GM12878 (cell line): ENCODE measurements around the gene POLD4.

ENCODE experiments used
- CBFB ChIP-seq: IDR thresholded peaks from 2 replicates; pipeline ENCODE4 v1.6.1; 2016; ENCODE audit warnings: antibody characterized with exemption, low read depth
- CTCF ChIP-seq, 3 experiments: IDR thresholded peaks in 2 of 3; conservative IDR thresholded peaks in 1 of 3; 2 replicates each; pipeline ENCODE4 v1.5.1; 2011; ENCODE audit warnings: low read depth in 3 of 3, low read length in 3 of 3, mild to moderate bottlenecking in 3 of 3, control low read depth in 2 of 3, moderate library complexity in 2 of 3, inconsistent platforms in 1 of 3, mixed read lengths in 1 of 3; ENCODE audit not compliant: control insufficient read depth in 2 of 3, insufficient read depth in 1 of 3; ENCODE audit errors: extremely low read depth in 1 of 3
- POLR2A ChIP-seq: IDR thresholded peaks from 2 replicates; pipeline ENCODE4 v1.6.1; 2011; ENCODE audit warnings: low read depth, mild to moderate bottlenecking, low read length
- POLR2AphosphoS5 ChIP-seq: IDR thresholded peaks from 2 replicates; pipeline ENCODE4 v1.6.1; 2011; ENCODE audit warnings: mild to moderate bottlenecking, low read length, inconsistent platforms
- POU2F2 ChIP-seq: IDR thresholded peaks from 3 replicates; pipeline ENCODE4 v1.6.1; 2011; ENCODE audit warnings: low read depth, mild to moderate bottlenecking, low read length, borderline replicate concordance
- RAD51 ChIP-seq: fragments of 450-650 bp; IDR thresholded peaks from 2 replicates; pipeline ENCODE4 v1.6.1; 2016; ENCODE audit warnings: moderate library complexity, mild to moderate bottlenecking, inconsistent platforms
- SIN3A ChIP-seq: IDR thresholded peaks from 2 replicates; pipeline ENCODE4 v1.6.1; 2012; ENCODE audit warnings: low read depth, low read length, improper control_type of control experiment
- SPI1 ChIP-seq: IDR thresholded peaks from 2 replicates; pipeline ENCODE4 v1.6.1; 2011; ENCODE audit warnings: low read depth, mild to moderate bottlenecking, low read length, moderate library complexity, borderline replicate concordance; ENCODE audit not compliant: insufficient read depth
- TCF12 ChIP-seq: IDR thresholded peaks from 2 replicates; pipeline ENCODE4 v1.6.1; 2011; ENCODE audit warnings: low read depth, mild to moderate bottlenecking, low read length

GRCh38 chr11:67395555-67396258, 42.4 kb upstream of the POLD4 start:
- no peak for TF ChIP-seq CTCF (IDR thresholded peaks at IDR 0.05 in 2 of 3, conservative IDR thresholded peaks at IDR 0.05 in 1 of 3; ENCODE audit: control insufficient read depth in 2 of 3, extremely low read depth in 1 of 3, insufficient read depth in 1 of 3, low read depth in 3 of 3, low read length in 3 of 3)
- no peak for TF ChIP-seq POU2F2
- TF ChIP-seq RAD51, result no peak
- no peak for TF ChIP-seq SPI1
- no peak for TF ChIP-seq SIN3A
- no peak for TF ChIP-seq TCF12
- no peak for TF ChIP-seq POLR2AphosphoS5
- no peak for TF ChIP-seq CBFB
- TF ChIP-seq POLR2A, result no peak; the same call in 1 of the 2 replicates
